A549 treated with CORT108297 at 1 μM for 4 hours (cell line): ENCODE measurements around the gene MORN4. TPM values are rescaled to one million over a fixed set of nuclear protein-coding genes. Genes with fewer than 3 reads are reported as not detected.

ENCODE experiments used
- total RNA-seq: library from RNA; stranded (reverse); fragments of 200-300 nt; extraction: Qiagen RNA extraction; gene quantifications from 5 replicates; pipeline ENCODE4 v1.2.3, GENCODE V29; 2022

MORN4 gene
- 6.7 to 8.7 TPM (median 7.6 TPM) in 5 replicates for total RNA-seq

DNA sequence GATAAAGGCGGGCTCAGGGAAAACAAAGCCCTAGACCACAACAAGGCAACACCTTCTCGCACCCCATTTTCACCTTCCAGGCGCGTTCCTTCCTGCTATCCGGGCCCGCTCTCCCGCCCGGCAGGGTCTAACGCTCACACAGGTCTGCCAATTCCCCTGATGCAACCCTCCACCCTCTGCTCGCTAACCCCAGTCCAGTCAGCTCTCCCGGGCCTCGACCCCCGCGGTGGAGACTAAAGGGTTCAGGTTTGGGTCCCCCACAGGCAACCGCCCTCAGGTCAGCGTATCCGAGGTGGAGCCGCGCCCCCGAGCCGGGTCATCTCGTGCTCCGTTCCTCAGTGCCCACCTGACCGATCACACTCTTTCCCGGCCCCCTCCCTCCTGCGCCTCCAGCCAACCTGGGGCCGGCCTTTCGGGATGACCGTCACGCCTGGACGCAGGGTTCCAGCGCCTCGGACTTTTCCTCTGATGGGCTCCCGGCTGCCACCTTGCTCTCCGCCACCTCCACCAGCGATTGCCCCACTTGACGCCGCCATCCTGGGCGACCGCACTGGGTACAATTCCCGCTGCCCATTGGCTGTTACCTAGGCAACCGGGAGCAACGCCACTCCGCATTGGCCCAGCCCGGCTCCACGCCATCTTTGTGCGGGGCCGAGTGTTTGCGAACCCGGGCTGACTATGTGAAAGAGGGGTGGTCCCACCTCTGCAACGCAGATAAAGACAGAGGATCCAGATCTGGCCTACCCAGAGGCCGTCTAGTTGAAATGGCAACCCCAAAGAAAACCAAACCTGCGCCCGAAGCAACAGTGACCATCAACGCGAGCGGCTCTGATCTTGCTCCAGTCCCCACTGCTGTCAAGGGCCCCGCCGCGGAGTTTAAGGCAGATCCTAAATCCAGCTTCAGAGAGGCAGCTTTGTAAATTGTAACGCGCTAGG is at the start of gene MORN4:
MORN4 (minus strand) TSS at position 552 of the 936 bp plus-strand sequence. CDS start 13,847 bp downstream, outside the sequence.

DNA sequence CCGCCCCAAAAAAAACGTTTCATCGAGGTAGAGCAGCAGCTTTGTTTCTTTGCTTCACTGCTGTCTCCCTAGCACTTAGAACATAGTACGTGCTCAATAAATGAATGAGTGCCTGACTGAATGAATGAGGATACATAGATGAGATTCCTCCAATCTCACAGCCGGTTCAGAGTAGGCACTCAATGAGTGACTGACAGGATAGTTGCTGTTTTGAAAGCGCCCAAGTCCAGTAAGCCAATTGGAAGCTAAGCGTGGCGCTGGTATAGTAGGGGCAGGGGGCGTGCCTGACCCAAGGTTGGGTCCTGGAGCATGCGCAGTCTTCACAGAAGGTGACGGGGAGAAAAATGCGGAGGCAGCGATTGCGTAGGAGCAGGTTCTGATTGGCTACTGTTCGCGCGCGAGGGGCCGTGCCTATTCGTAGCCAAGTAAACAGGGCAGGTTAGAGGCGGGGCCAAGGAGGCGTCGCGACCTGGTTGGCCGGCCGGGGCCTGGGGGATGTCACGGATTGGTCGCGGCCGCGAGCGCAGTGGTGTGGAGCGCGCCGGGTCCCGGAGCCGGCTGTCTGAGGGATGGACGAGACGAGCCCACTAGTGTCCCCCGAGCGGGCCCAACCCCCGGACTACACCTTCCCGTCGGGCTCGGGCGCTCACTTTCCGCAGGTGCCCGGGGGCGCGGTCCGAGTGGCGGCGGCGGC is 7.0 kb upstream of the MORN4 start, which contains the start of gene PI4K2A:
PI4K2A (plus strand) TSS at position 498 of the 694 bp plus-strand sequence; CDS start at position 570, 72 bp downstream.

DNA sequence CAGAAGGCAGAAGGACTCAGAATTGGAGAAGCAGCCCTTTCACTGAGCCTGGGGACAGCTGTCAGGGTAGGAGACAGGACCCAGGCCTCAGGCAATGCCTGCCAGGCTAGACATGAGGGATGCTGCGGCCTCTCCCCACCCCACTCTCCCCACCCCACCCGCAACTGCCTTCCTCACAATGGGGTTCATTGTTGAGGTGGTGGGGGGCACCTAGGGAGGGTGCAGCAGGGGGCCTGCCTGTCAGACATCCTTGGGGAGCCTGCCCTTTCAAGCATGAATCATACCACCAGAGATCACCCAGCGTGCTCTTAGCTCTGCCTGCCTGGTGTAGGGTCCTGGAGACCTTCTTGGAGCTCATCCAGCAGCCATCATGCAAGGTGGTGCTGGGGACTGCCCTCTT is 43.8 kb downstream of the MORN4 start, which contains the start of gene C10orf62:
C10orf62 (plus strand) TSS at position 243 of the 400 bp plus-strand sequence. CDS start 177 bp downstream, outside the sequence.

DNA sequence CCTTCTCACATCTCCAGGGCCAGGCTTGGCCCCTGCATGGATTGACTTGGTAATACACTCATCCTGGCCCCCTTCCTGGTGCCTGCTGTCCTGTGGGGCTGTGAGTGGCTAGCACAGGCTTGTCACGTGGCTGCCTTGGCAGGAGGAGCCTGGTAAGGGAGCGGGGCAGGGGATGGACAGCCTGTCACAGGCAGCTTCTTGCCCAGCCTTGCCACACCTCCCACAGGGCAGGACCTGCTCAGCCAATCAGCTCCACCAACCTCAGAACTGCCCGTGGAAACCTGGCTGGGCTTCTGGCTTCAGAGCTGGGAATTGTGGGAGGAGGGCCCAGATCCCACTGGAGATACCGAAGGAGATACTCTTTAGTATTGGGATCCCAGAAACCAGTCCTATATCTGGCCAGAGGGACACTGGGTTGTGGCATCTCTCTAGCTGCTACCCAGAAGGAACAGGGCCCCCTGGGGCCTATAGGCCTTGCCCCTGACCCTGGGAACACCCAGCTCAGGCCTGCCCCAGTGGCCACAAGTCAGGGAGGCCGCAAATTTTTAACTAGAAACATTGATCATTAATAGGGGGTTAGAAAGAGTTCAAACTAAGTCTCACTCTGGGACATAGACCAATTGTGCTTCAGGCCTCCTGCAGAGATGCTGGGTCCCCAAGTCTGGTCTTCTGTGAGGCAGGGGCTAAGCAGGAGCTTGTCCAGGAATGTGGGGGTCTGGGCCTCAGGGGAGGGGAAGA is 49.1 kb downstream of the MORN4 start, which contains the start of gene HOGA1:
HOGA1 (plus strand) TSS at position 330 of the 738 bp plus-strand sequence; CDS start at position 645, 315 bp downstream.

DNA sequence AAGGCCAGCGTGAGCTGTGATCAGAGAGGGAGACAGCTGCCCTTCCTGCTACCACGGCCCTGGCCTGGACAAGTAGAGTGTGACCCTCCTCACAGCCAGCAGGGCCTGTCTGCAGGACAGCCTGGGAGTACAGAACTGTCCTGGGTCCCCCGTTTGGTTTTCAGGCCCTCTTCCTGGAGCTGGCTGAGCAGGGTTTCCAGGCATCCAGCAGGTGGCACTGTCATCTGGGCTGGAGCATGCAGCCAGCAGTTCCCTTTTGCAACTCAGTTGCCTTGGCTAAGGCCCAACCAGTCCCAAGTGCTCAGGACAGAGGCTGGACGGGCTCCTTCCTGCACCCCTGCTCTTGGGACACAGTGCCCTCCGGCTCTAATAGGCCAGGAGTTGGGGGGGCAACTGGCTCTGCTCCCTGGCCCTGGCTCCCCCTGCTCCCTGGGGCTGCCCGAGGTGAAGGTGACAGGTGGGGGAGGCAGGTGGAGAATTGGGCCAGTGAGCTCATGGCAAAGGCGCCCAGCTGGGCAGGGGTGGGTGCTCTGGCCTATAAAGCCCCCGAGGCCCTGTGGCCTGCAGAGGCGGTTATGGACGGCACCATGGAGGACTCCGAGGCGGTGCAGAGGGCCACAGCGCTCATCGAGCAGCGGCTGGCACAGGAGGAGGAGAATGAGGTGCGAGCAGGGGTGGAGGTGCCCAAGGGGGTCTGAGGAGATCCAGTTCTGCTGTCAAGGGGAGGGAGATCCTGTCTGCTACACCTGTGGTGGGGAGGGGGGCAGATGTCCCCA is 60.9 kb downstream of the MORN4 start, which contains the start of gene ANKRD2:
ANKRD2 (plus strand) TSS at position 566 of the 776 bp plus-strand sequence; CDS start at position 576, 10 bp downstream.

Other genes starting within 250 kb of the MORN4 start
- 54.9 to 69.0 TPM (median 58.8 TPM) in 5 replicates for gene RRP12, start 232.2 kb downstream of the MORN4 start, total RNA-seq
- 579 to 644 TPM (median 626 TPM) in 5 replicates for gene PGAM1, start 207.3 kb downstream of the MORN4 start, total RNA-seq
- gene EXOSC1, start 187.5 kb downstream of the MORN4 start, total RNA-seq: 52.6 to 61.6 TPM (median 56.4 TPM) in 5 replicates
- gene ZDHHC16, start 187.3 kb downstream of the MORN4 start, total RNA-seq: 44.2 to 53.8 TPM (median 53.5 TPM) in 5 replicates
- gene MMS19, start 135.1 kb downstream of the MORN4 start, total RNA-seq: 42.0 to 51.0 TPM (median 48.0 TPM) in 5 replicates
- gene UBTD1, start 134.6 kb downstream of the MORN4 start, total RNA-seq: 14.9 to 21.2 TPM (median 19.4 TPM) in 5 replicates
- gene ANKRD2, start 60.7 kb downstream of the MORN4 start, total RNA-seq: 3.6 to 6.0 TPM (median 4.7 TPM) in 5 replicates
- 0.76 to 1.8 TPM (median 1.1 TPM) in 5 replicates for gene HOGA1, start 49.1 kb downstream of the MORN4 start, total RNA-seq
- 0.10 TPM in 1 of 5 replicates, not detected in the others for gene C10orf62, start 43.8 kb downstream of the MORN4 start, total RNA-seq
- 25.3 to 30.3 TPM (median 28.6 TPM) in 5 replicates for gene PI4K2A, start 7.2 kb upstream of the MORN4 start, total RNA-seq
- 67.2 to 122 TPM (median 92.9 TPM) in 5 replicates for gene AVPI1, start 53.7 kb upstream of the MORN4 start, total RNA-seq
- 38.2 to 49.0 TPM (median 42.4 TPM) in 5 replicates for gene MARVELD1, start 80.2 kb upstream of the MORN4 start, total RNA-seq
- gene ZFYVE27, start 103.6 kb upstream of the MORN4 start, total RNA-seq: 17.5 to 27.1 TPM (median 24.9 TPM) in 5 replicates
- gene SFRP5, start 138.5 kb upstream of the MORN4 start, total RNA-seq: 1.2 to 2.8 TPM (median 2.4 TPM) in 5 replicates
- gene GOLGA7B, start 216.3 kb upstream of the MORN4 start, total RNA-seq: 3.5 to 5.4 TPM (median 4.6 TPM) in 5 replicates